A549 treated with Hydrocortisone at 1 μM for 4 hours (cell line): ENCODE measurements around the gene SMIM38. TPM values are rescaled to one million over a fixed set of nuclear protein-coding genes. Genes with fewer than 3 reads are reported as not detected.

Source experiments
- total RNA-seq: library from RNA; stranded (reverse); fragments of 200-300 nt; extraction: Qiagen RNA extraction; gene quantifications from 5 replicates; pipeline ENCODE4 v1.2.3, GENCODE V29; 2022

The SMIM38 gene
- 0.07 to 0.10 TPM (median 0.08 TPM) in 4 of 5 replicates, not detected in the other for total RNA-seq

GRCh38 chr11:69155302-69156234 lies at the start of gene SMIM38:
SMIM38 (plus strand) TSS chr11:69155935; CDS start chr11:69157847, 1,912 bp downstream.

Other genes starting within 250 kb of the SMIM38 start
- not detected in 5 replicates for gene MRGPRD, start 174.9 kb upstream of the SMIM38 start, total RNA-seq
- gene MRGPRF, start 142.7 kb upstream of the SMIM38 start, total RNA-seq = 0.06 to 0.10 TPM in 2 of 5 replicates, not detected in the others
- 11.3 to 14.1 TPM (median 12.6 TPM) in 5 replicates for gene TPCN2, start 107.0 kb upstream of the SMIM38 start, total RNA-seq
- gene MYEOV, start 138.2 kb downstream of the SMIM38 start, total RNA-seq = 119 to 123 TPM (median 122 TPM) in 5 replicates